ENCODE measurements around the gene RNF13.
"Not testable (repeated sequence)": the region's sequence is repeated elsewhere in the genome, so short reads cannot be mapped to it uniquely, and the experiment has no call there.

Gene RNF13

DNA sequence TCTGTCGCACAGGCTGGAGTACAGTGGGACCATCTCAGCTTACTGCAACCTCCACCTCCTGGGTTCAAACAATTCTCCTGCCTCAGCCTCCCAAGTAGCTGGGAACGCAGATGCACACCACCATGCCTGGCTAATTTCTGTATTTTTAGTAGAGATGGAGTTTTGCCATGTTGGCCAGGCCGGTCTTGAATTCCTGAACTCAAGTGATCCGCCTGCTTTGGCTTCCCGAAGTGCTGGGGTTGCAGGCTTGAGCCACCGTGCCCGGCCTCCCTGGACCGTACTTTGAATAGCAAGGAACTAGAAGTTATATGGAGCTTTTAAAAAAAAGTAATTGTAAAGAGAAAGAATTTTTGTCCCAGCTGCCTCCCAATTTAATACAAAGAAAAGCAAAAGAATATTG, 12.3 kb upstream of the RNF13 start:
- H3K27ac ChIP-seq: no peak overlapping the region
- DNase-seq (ENCODE audit: low read depth, low spot score): no peak

DNA sequence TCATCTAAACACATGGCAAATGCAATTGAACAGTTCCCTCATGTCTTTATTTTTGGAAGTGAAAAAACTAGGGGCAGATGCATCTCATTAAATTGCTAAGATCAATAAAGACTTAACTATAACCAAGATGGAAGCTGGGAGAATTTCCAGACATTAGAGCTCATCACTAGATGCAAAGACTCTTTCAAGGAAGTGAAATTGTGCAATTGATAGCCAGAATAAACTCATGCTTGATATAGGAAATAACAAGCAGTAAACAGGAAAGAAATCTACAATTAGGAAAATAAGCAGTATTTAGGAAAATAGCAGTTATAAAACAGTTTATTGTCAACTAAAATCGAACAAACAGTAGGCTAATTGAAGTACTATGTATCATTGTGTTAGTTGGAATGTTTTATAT, 11.8 kb upstream of the RNF13 start:
- H3K27ac ChIP-seq: no peak overlapping the region

DNA sequence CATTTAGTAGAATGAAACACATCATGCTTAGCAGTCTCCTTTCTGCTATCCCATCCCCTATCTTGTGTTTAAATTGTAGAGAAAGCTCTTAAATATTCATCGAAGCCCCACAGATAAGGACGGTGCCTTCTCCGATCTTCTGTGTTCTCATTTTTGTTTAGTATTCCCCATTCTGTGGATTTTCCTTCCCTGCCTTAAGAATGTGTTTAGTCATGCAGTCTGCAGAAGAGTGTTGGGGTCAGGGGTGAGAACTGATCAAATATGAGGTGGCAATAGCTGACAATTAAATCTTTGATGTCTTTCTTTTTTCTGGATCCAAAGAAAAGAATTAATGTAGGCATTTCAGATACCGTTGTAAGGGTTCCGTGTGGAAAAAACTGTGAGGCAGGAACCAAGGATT, 11.4 kb upstream of the RNF13 start:
- no peak overlapping the region for H3K27ac ChIP-seq
- DNase-seq (ENCODE audit: low read depth, low spot score): no peak

More for the DNA sequence above, 11.8 kb upstream of the RNF13 start:
- DNase-seq (ENCODE audit: low read depth, low spot score): no peak

DNA sequence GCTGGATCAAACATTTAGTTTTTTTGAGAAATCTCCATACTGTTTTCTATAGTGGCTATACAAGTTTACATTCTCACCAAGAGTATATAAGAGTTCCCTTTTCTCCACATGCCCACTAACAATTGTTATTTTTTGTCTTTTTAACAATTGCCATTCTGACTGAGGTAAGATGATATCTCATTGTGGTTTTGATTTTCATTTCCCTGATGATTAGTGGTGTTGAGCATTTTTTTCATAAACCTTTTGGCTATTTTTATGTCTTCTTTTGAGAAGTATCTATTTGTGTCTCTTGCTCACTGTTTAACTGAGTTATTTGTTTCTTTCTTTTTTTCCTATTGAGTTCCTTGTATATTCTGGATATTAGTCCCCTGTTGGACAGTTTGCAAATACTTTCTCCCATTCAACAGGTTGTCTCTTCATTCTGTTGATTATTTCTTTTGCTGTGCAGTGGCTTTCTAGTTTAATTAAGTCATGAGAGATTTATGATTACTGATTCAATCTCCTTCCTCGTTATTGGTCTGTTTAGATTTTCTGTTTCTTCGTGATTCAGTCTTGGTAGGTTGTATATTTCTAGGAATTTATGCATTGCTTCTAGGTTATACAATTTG, 6.7 kb upstream of the RNF13 start:
- no peak overlapping the region for H3K27ac ChIP-seq
- DNase-seq (ENCODE audit: low read depth, low spot score): no peak

DNA sequence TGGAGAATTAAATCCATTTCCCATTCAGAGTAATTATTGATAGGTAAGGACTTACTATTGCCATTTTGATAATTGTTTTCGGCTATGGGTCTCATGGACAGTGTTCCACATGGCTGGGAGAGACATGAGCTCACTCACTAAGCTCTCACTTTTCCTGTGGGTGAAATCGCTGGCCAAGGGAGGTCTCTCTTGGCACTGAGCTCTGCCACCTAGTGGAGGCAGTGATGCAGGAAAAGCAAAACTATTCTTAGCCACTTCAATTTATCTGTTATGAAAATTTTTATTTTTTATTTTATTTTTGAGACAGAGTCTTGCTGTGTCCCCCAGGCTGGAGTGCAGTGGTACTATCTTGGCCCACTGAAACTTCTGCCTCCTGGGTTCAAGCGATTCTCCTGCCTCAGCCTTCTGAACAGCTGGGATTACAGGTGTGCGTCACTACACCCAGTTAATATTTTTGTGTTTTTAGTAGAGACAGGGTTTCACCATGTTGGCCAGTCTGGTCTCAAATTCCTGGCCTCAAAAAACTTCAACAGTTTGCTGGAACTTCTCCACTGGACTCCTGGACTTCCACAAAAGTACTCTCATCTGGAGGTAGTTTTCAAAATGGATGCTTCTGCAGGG, 4.7 kb upstream of the RNF13 start:
- DNase-seq (ENCODE audit: low read depth, low spot score): no peak
- no peak overlapping the region for H3K27ac ChIP-seq

DNA sequence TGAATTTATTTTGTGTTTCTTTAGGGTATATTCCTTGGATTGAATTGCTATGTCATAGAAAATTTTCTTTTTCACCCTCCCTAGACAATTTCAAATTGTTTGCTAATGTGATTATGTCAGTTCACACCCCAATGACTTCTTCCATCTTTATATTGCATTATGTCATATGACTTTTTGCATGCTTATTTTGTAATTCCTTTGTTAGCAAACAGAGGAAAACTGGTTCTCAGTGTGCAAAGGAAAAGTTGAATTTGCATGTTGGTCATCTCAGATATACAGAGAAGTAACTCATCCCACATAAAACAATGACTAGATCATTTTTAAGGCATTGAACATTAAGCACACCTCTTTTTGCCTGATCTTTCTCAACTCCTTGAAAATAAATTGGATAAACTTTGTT, 3.3 kb upstream of the RNF13 start:
- H3K27ac ChIP-seq: peak overlapping the region; percentile 98
- no peak for DNase-seq (ENCODE audit: low read depth, low spot score)

DNA sequence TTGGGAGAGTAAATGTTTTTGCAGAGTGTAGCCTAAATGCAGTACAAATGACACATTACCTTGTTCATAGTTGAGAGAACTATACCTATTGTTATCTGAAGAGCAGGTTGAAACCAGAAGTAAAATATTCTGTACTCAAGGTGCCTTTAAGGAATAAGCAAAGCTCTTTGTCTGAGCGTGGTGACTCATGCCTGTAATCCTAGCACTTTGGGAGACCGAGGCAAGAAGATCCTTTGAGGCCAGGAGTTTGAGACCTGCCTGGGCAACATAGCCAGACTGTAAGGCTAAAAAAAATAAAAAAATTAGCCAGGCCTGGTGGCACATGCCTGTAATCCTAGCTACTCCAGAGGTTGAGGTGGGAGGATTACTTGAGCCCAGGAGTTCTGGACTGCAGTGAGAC, 2.2 kb upstream of the RNF13 start:
- DNase-seq (ENCODE audit: low read depth, low spot score): no peak
- H3K27ac ChIP-seq: peak overlapping the region; percentile 98

DNA sequence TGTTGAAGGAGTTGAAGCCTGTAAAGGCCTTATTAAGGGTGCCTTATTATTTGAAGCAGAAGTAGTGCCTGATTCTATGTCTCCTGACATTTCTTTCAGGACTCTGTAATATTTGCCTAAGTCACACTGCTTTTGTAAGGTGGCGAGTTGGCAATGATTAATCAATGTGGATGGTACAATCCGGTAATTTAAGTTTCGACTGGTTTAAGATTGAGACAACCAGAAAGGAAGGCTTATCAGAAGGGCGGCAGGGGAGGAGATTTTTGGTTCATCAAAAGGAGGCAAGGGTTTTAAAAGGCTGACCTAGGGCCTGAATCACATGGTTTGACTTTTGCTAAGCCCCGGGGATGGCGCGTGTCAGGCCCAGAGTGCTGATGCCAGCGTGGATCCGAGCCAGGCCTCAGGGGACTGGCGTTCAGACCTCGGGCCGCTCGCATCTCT, 830 bp upstream of the RNF13 start:
- peak overlapping the region; percentile 98 for H3K27ac ChIP-seq
- DNase-seq (ENCODE audit: low read depth, low spot score): no peak

DNA sequence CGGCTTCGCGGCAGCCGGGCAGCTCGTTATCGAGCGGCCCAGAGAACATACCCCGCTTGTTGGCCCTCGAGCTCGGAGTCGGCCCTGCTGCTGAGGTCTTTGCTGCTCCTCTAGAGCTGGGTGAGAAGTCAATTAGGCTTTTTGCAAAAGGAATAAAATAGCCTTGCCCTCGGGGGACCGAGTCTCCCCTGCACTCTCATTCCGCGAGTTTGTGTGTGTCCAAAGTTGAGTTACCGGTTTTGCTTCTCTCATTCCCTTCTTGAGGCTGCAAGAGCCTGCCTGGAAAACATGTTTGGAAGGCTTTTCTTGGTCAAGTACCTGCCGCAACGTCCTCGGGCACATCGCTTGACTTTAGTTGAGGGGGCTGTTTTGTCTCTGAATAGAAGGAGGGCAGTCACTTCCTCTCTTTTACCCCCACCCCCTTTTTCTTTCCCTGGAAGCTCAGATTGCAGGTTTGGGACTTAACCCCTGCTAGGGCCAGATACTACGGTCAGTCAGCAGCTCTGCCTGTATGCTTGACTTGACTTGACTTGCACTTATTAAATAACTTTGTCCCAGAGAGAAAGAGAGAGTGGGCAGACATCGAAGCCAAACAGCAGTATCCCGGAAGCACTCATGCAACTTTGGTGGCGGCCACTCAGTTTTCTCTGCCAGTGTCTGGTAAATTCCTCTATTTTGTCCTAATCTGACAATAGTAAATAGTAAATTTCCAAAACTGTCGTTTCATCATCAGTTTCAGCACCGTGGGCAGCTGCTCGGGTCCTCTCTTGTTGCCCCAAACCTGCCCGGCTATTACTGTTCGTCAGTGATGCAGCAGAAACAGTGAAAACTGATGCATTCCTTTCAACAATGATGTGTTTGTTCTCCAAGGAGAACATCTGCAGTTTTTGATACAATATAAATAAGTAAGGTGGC, 609 bp downstream of the RNF13 start:
- DNase-seq (ENCODE audit: low read depth, low spot score): no peak
- peak overlapping the region; percentile 98 for H3K27ac ChIP-seq

DNA sequence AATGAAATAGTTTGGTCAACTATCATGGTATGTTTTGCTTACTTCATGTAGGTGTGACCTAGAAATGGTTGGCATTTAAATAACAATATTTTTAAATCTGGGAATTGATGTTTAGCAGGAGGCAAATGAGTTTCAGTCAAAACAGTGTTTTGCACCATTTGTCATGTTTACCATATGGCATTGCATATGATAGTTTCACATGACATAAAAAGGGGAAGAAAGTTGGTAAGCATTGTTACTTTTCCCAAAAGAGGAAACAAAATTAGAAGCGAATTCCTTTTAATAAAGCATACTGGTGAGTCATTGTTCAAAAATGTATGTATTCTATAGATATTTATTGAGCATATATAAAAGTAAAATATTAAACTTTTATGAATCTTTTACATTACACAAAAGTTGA, 2.3 kb downstream of the RNF13 start:
- DNase-seq (ENCODE audit: low read depth, low spot score): no peak
- peak overlapping the region; percentile 98 for H3K27ac ChIP-seq

DNA sequence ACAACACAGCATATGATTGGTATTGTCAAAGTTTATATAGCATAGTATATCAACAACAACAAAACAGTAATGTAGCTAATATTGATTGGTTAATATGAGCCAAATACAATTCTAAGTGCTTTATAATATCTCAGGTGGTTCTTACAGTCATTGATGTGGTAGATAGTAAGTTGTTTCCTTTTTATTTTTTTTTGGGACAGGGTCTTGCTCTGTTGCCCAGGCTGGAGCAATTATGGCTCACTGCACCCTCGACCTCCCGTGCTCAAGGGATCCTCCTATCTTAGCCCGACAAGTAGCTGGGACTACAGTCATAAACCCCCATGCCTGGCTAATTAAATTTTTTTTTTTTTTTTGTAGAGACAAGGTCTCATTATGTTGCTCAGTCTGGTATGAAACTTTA, 2.7 kb downstream of the RNF13 start:
- H3K27ac ChIP-seq: peak overlapping the region; percentile 98
- no peak for DNase-seq (ENCODE audit: low read depth, low spot score)

DNA sequence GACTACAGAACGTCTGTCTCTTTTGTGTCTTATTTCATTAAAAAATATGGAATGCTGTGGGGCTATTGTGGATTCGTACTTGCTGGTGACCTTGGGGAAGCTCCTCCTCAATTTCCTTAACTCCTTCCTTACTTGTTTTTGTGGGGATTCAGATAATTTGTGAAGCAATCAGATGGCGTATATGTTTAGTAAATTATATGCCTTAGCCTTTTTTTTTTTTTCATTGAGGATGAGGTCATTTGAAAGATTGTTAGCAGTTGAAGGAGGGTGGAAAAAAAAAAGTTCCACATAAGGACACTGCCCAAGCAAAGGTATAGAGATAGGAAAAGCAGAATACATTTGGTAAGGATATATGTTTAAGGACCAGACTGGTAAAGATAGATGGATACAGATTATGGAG, 3.3 kb downstream of the RNF13 start:
- H3K27ac ChIP-seq: peak overlapping the region; percentile 98
- no peak for DNase-seq (ENCODE audit: low read depth, low spot score)

DNA sequence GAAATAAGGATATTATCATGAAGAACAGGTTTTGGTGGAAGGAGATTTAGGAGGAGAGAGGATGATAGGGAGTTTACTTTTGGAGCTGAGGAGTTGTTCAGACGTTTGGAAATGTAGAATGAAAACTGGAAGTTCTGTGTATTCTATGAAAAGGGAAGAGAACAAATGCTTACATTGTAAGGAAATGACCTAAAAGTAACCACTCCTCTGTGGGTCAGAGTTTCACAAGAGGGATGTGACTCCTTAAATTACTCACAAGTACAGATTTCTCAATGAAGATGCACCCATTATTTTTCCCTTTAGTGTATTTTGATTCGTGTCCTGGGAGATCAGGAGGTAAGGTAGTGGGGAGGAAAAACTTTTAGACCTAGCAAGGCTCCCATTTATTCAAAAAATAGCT, 4.0 kb downstream of the RNF13 start:
- H3K27ac ChIP-seq: peak overlapping the region; percentile 98
- no peak for DNase-seq (ENCODE audit: low read depth, low spot score)

DNA sequence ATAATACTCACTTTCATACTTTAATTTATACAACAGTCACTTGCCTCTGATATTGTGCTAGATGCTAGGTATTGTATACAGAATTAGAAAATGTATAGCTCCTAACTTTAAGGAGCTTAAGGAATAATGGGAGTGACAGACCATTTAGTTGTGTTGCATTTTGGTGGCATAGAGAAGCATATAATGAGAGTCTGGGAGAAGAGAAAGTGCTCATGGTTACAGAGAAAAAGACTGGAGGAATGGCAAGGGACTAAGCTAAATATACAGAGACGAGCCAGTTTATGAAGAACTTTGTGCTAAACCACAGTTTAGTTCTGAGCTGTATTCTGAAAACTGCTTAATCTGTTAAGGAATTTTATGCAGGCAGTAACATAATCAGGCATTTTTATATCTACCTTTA, 6.4 kb downstream of the RNF13 start:
- DNase-seq (ENCODE audit: low read depth, low spot score): no peak
- H3K27ac ChIP-seq: no peak overlapping the region

DNA sequence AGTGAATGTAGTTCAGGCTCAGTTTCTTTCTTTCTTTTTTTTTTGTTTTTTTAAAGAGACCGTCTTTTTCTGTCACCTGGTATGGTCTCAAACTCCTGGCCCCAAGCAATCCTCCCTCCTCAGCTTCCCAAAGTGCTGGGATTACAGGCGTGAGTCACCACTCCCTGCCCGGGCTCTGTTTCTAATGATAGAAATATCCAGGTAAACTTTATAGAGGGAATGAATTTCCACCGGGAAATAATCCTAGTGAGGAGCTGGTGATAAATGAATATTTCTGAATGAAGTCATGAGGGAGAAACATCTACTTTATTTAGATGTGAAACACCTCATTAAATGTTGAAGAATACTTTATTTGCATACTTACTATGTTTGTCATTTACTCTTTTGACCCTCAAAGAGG, 7.2 kb downstream of the RNF13 start:
- DNase-seq (ENCODE audit: low read depth, low spot score): no peak
- peak overlapping the region; percentile 1 for H3K27ac ChIP-seq

DNA sequence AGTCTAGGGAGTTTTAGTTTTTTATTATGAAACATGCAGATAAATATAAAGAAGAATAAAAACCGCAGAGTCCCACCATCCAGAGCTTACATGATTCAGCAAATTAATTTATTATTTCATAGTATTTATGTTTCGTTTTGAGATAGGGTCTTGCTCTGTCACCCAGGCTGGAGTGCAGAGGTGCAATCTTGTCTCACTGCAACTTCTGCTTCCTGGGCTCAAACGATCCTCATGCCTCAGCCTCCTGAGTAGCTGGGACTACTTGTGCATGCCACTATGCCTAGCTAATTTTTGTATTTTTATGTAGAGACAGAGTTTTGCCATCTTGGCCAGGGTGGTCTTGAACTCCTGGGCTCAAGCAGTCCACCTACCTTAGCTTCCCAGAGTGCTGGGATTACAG, 13.6 kb downstream of the RNF13 start:
- no peak overlapping the region for H3K27ac ChIP-seq
- no peak for DNase-seq (ENCODE audit: low read depth, low spot score)

DNA sequence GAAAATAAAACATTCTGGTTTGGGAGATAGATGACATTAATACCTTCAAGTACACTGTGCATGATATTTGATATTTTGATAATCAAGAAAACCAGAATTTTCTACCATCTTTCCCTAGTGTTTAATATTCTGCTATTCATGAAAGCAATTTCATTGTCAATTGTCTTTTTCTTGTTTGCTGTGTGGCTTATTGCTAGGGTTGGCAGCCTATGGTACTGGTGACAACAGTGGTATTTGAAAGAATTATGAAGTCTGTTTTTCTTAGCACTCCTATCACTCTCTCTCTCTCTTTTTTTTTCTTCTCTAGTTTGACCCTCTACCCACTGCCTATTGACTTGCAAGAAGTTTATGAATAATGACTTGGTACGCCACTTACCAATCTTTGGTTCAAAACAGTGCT, 15.4 kb downstream of the RNF13 start:
- no peak for DNase-seq (ENCODE audit: low read depth, low spot score)
- no peak overlapping the region for H3K27ac ChIP-seq

DNA sequence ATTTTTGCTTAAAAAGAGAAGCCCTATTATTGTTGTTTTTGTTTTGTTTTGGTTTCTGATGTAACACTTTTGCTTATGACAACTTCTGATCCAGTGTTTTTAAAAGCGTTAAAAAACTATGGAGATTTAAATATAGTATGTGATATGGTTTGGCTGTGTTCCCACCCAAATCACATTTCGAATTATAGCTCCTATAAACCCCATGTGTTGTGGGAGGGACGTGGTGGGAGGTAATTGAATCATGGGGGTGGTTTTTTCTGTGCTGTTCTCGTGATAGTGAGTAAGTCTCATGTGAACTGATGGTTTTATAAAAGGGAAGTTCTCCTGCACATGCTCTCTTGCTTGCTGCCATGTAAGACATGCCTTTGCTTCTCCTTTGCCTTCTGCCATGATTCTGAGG, 16.6 kb downstream of the RNF13 start:
- DNase-seq (ENCODE audit: low read depth, low spot score); H3K27ac ChIP-seq: not testable (repeated sequence)

DNA sequence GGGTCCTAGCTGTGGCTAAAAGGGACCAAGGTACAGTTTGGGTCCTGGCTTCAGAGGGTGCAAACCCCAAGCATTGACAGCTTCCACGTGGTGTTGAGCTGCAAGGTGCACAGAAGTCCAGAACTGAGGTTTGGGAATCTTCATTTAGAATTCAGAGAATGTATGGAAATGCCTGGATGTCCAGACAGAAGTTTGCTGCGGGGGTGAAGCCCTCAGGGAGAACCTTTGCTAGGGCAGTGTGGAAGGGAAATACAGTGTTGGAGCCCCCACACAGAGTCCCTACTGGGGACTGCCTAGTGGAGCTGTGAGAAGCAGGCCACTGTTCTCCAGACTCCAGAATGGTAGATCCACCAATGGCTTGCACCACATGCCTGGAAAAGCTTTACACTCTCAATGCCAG, 17.9 kb downstream of the RNF13 start:
- no peak overlapping the region for H3K27ac ChIP-seq
- DNase-seq (ENCODE audit: low read depth, low spot score): no peak

DNA sequence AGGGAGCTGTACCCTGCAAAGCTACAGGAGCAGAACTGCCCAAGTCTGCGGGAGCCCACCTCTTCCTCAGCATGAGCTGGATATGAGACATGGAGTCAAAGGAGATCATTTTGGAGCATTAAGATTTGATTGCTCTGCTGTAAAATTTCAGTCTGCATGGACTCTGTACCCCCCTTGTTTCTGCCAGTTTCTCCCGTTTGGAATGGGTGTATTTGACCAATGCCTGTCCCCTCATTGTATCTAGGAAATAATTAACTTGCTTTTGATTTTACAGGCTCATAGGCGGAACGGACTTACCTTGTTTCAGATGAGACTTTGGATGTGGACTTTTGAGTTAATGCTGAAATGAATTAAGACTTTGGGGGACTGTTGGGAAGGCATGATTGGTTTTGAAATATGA, 18.3 kb downstream of the RNF13 start:
- H3K27ac ChIP-seq: no peak overlapping the region
- no peak for DNase-seq (ENCODE audit: low read depth, low spot score)

DNA sequence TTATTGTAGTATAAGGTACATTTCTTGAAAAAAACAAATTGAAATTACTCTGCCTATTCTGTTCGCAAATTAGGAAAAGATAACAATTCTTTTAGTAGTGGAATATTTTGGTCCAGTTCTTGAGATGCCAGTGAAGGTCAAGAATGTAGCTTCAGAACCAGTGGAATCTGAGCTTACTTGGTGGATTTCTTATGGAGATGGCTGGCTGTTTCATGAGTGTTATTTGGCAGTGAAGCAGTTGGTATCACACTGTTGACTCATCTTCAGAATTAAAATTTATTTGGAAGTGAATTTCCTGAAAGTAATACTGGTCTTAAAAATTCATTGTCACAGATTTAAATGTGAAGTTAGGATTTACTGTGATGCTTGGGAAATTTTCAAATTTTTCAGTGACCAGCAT, 19.1 kb downstream of the RNF13 start:
- no peak for DNase-seq (ENCODE audit: low read depth, low spot score)
- H3K27ac ChIP-seq: no peak overlapping the region
